ENCODE data around the gene MAMDC2.
"Not testable (repeated sequence)": the region's sequence is repeated elsewhere in the genome, so short reads cannot be mapped to it uniquely, and the experiment has no call there.

The MAMDC2 gene

GRCh38 chr9:70245952-70246351 lies 202.3 kb downstream of the MAMDC2 start:
- not testable (repeated sequence) for H3K36me3 ChIP-seq (ENCODE audit: control insufficient read depth, insufficient read depth, low read length); H3K4me1 ChIP-seq (ENCODE audit: control insufficient read depth, insufficient read depth, low read length); H3K4me3 ChIP-seq (ENCODE audit: insufficient read depth, low read depth, low read length); H3K27ac ChIP-seq (ENCODE audit: insufficient read depth, low read depth, low read length, poor library complexity, severe bottlenecking); H3K27me3 ChIP-seq (ENCODE audit: control insufficient read depth, insufficient read depth, low read length, poor library complexity, severe bottlenecking); H3K9me3 ChIP-seq (ENCODE audit: control insufficient read depth, low read length)
- 90 to 100% methylated on average over 1 of the region's 1 CpG for WGBS, 2 experiments

- Histone ChIP-seq H3K9me3 (ENCODE audit: control insufficient read depth, low read length) (no peaks in the 10 kb centered on the region), H3K27ac (ENCODE audit: insufficient read depth, low read depth, low read length, poor library complexity, severe bottlenecking) (no peak overlapping the region), H3K4me1 (ENCODE audit: control insufficient read depth, insufficient read depth, low read length) (no peaks in the 10 kb centered on the region), H3K27me3 (ENCODE audit: control insufficient read depth, insufficient read depth, low read length, poor library complexity, severe bottlenecking) (no peaks in the 10 kb centered on the region), H3K36me3 (ENCODE audit: control insufficient read depth, insufficient read depth, low read length) (no peaks in the 10 kb centered on the region), H3K4me3 (ENCODE audit: insufficient read depth, low read depth, low read length) (no peak overlapping the region)
- WGBS, 2 experiments, result 100% methylated on average over 1 of the region's 1 CpG
These were observed 206.6 kb downstream of the MAMDC2 start for GRCh38 chr9:70250221-70250620.

DNA sequence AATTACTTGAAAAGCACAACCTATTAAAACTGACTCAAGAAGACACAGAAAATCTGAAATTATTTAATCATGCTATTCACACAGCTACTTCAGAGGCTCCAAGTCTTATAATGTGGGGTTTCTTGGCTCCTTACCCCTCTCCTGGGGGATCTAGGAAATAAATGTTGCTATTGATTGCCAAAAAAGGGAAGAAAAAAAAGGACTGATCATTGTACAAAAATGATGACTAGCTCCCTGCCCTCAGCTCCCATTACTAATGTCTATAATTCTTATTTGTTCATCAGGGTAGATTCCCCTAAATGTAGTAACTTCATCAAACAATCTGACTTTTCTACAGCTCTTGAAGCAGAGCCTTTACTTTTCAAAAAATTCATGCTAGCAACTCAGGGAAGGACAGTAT lies 211.8 kb downstream of the MAMDC2 start:
- no peak overlapping the region for H3K27ac ChIP-seq (ENCODE audit: insufficient read depth, low read depth, low read length, poor library complexity, severe bottlenecking)
- H3K4me1 ChIP-seq (ENCODE audit: control insufficient read depth, insufficient read depth, low read length), result peaks cover 18% of the 10 kb centered on the region
- H3K27me3 ChIP-seq (ENCODE audit: control insufficient read depth, insufficient read depth, low read length, poor library complexity, severe bottlenecking), result no peaks in the 10 kb centered on the region
- H3K36me3 ChIP-seq (ENCODE audit: control insufficient read depth, insufficient read depth, low read length), result no peaks in the 10 kb centered on the region
- no peaks in the 10 kb centered on the region for H3K9me3 ChIP-seq (ENCODE audit: control insufficient read depth, low read length)
- no peak overlapping the region for H3K4me3 ChIP-seq (ENCODE audit: insufficient read depth, low read depth, low read length)

- H3K4me1 ChIP-seq (ENCODE audit: control insufficient read depth, insufficient read depth, low read length), result peaks cover 25% of the 10 kb centered on the region
- no peaks in the 10 kb centered on the region for H3K9me3 ChIP-seq (ENCODE audit: control insufficient read depth, low read length)
- no peaks in the 10 kb centered on the region for H3K36me3 ChIP-seq (ENCODE audit: control insufficient read depth, insufficient read depth, low read length)
- WGBS, 2 experiments, result 89 to 93% methylated on average over 7 of the region's 7 CpGs
- H3K27me3 ChIP-seq (ENCODE audit: control insufficient read depth, insufficient read depth, low read length, poor library complexity, severe bottlenecking), result no peaks in the 10 kb centered on the region
- H3K4me3 ChIP-seq (ENCODE audit: insufficient read depth, low read depth, low read length), result no peak overlapping the region
- no peak overlapping the region for H3K27ac ChIP-seq (ENCODE audit: insufficient read depth, low read depth, low read length, poor library complexity, severe bottlenecking)
These were observed 212.5 kb downstream of the MAMDC2 start for GRCh38 chr9:70256123-70256551.

- Histone ChIP-seq H3K9me3 (ENCODE audit: control insufficient read depth, low read length) (no peaks in the 10 kb centered on the region), H3K4me3 (ENCODE audit: insufficient read depth, low read depth, low read length) (no peak overlapping the region), H3K27me3 (ENCODE audit: control insufficient read depth, insufficient read depth, low read length, poor library complexity, severe bottlenecking) (no peaks in the 10 kb centered on the region), H3K4me1 (ENCODE audit: control insufficient read depth, insufficient read depth, low read length) (peaks cover 27% of the 10 kb centered on the region), H3K27ac (ENCODE audit: insufficient read depth, low read depth, low read length, poor library complexity, severe bottlenecking) (no peak overlapping the region), H3K36me3 (ENCODE audit: control insufficient read depth, insufficient read depth, low read length) (no peaks in the 10 kb centered on the region)
- 92 to 96% methylated on average over 1 to 3 of the region's 3 CpGs for WGBS, 2 experiments
These were observed 213.9 kb downstream of the MAMDC2 start for GRCh38 chr9:70257502-70257901.

- peak overlapping the region; percentile 81 for H3K4me3 ChIP-seq (ENCODE audit: insufficient read depth, low read depth, low read length)
- no peaks in the 10 kb centered on the region for H3K9me3 ChIP-seq (ENCODE audit: control insufficient read depth, low read length)
- peak overlapping the region; percentile 68 for H3K27ac ChIP-seq (ENCODE audit: insufficient read depth, low read depth, low read length, poor library complexity, severe bottlenecking)
- no peaks in the 10 kb centered on the region for H3K27me3 ChIP-seq (ENCODE audit: control insufficient read depth, insufficient read depth, low read length, poor library complexity, severe bottlenecking)
- WGBS, 2 experiments, result 25 to 29% methylated on average over 27 of the region's 27 CpGs
- peaks cover 27% of the 10 kb centered on the region for H3K4me1 ChIP-seq (ENCODE audit: control insufficient read depth, insufficient read depth, low read length)
- H3K36me3 ChIP-seq (ENCODE audit: control insufficient read depth, insufficient read depth, low read length), result no peaks in the 10 kb centered on the region
These were observed 214.5 kb downstream of the MAMDC2 start for GRCh38 chr9:70257991-70258691.

GRCh38 chr9:70258692-70259511 lies 215.3 kb downstream of the MAMDC2 start, which contains the start of gene SMC5:
SMC5 (plus strand) TSS chr9:70258978; CDS start chr9:70259079, 101 bp downstream.
- peak within 1 kb of the TSS; percentile 74 for H3K27ac ChIP-seq (ENCODE audit: insufficient read depth, low read depth, low read length, poor library complexity, severe bottlenecking)
- peak within 1 kb of the TSS; percentile 81 for H3K4me3 ChIP-seq (ENCODE audit: insufficient read depth, low read depth, low read length)
- WGBS, 2 experiments, result 0% methylated on average over 75 of the region's 75 CpGs
- peaks cover under 1% of the 10 kb centered on the region for H3K36me3 ChIP-seq (ENCODE audit: control insufficient read depth, insufficient read depth, low read length)
- no peaks in the 10 kb centered on the region for H3K27me3 ChIP-seq (ENCODE audit: control insufficient read depth, insufficient read depth, low read length, poor library complexity, severe bottlenecking)
- H3K9me3 ChIP-seq (ENCODE audit: control insufficient read depth, low read length), result no peaks in the 10 kb centered on the region
- H3K4me1 ChIP-seq (ENCODE audit: control insufficient read depth, insufficient read depth, low read length), result peaks cover 27% of the 10 kb centered on the region

DNA sequence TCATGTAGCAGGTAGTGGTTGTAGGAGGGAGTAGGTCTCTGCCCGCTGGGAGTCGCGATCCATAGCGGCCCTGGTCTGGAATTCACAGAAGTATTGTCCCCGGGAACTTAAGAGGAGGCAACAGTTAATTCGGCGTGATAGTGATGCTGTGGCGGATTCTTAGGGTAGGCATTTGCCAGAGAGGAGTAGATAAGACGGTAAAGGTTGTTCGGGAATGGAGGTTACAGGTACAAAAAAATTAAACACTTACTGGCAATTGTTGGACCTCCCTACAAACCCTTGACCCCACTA lies 215.8 kb downstream of the MAMDC2 start:
- Histone ChIP-seq H3K36me3 (ENCODE audit: control insufficient read depth, insufficient read depth, low read length) (peaks cover 6% of the 10 kb centered on the region), H3K27me3 (ENCODE audit: control insufficient read depth, insufficient read depth, low read length, poor library complexity, severe bottlenecking) (no peaks in the 10 kb centered on the region), H3K4me1 (ENCODE audit: control insufficient read depth, insufficient read depth, low read length) (peaks cover 27% of the 10 kb centered on the region), H3K4me3 (ENCODE audit: insufficient read depth, low read depth, low read length) (peak overlapping the region; percentile 81), H3K9me3 (ENCODE audit: control insufficient read depth, low read length) (no peaks in the 10 kb centered on the region), H3K27ac (ENCODE audit: insufficient read depth, low read depth, low read length, poor library complexity, severe bottlenecking) (no peak overlapping the region)
- 7 to 9% methylated on average over 10 of the region's 10 CpGs for WGBS, 2 experiments

DNA sequence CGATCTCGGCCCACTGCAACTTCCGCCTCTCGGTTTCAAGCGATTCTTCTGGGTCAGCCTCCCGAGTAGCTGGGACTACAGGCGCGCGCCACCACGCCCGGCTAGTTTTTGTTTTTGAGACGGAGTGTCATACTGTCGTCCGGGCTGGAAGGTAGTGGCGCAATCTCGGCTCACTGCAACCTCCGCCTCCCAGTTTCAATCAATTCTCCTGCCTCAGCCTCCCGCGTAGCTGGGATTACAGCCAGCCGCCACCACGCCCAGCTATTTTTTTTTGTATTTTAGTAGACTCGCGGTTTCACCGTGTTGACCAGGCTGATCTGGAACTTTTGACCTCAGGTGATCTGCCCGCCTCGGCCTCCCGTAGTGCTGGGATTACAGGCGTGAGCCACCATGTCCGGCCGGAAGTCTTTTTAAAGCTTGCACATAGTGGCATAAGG lies 216.4 kb downstream of the MAMDC2 start:
- Histone ChIP-seq H3K4me3 (ENCODE audit: insufficient read depth, low read depth, low read length) (peak overlapping the region; percentile 81), H3K36me3 (ENCODE audit: control insufficient read depth, insufficient read depth, low read length) (peaks cover 11% of the 10 kb centered on the region), H3K27me3 (ENCODE audit: control insufficient read depth, insufficient read depth, low read length, poor library complexity, severe bottlenecking) (no peaks in the 10 kb centered on the region), H3K4me1 (ENCODE audit: control insufficient read depth, insufficient read depth, low read length) (peaks cover 27% of the 10 kb centered on the region), H3K9me3 (ENCODE audit: control insufficient read depth, low read length) (no peaks in the 10 kb centered on the region), H3K27ac (ENCODE audit: insufficient read depth, low read depth, low read length, poor library complexity, severe bottlenecking) (no peak overlapping the region)
- 89 to 93% methylated on average over 30 of the region's 30 CpGs for WGBS, 2 experiments

DNA sequence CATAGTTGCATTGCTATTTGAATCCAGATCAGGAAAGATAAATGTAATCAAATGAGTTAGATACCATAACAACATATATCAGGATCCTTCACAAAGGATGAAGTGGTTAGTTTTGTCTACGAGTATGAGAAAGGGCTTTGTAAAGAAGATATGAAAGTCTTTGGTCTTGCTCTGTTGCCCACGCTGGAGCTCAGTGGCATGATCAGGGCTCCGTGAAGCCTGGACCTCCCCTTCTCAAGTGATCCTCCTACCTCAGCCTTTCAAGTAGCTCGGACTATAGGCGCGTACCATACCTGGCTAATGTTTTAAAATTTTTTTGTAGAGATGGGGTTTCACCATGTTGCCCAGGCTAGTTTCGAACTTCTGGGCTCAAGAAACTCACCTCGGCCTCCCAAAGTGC lies 217.0 kb downstream of the MAMDC2 start:
- Histone ChIP-seq H3K4me3 (ENCODE audit: insufficient read depth, low read depth, low read length) (peak overlapping the region; percentile 81), H3K9me3 (ENCODE audit: control insufficient read depth, low read length) (no peaks in the 10 kb centered on the region), H3K27ac (ENCODE audit: insufficient read depth, low read depth, low read length, poor library complexity, severe bottlenecking) (no peak overlapping the region), H3K36me3 (ENCODE audit: control insufficient read depth, insufficient read depth, low read length) (peaks cover 14% of the 10 kb centered on the region), H3K27me3 (ENCODE audit: control insufficient read depth, insufficient read depth, low read length, poor library complexity, severe bottlenecking) (no peaks in the 10 kb centered on the region), H3K4me1 (ENCODE audit: control insufficient read depth, insufficient read depth, low read length) (peaks cover 27% of the 10 kb centered on the region)
- WGBS, 2 experiments, result 91 to 94% methylated on average over 8 of the region's 8 CpGs
